K562 (cell line): ENCODE results near the gene ORMDL3.

Experiments
- POLR2AphosphoS2 ChIP-seq: IDR thresholded peaks from 2 replicates; pipeline ENCODE4 v1.6.1; 2012; ENCODE audit warnings: low read length, improper control_type of control experiment
- SRSF7 ChIP-seq: fragments of 200-400 bp; formaldehyde crosslinking; optimal IDR thresholded peaks from 2 replicates; pipeline ENCODE3; 2017; ENCODE audit warnings: mild to moderate bottlenecking, low read depth, low read length
- ZNF232 ChIP-seq: sonication (generic); formaldehyde crosslinking; IDR thresholded peaks from 2 replicates; pipeline ENCODE4 v1.8.0; 2022; ENCODE audit warnings: mild to moderate bottlenecking, missing genetic modification reagents
- TF ChIP-seq, protein P1 (sequence below), 3 experiments: IDR thresholded peaks in 2 of 3; conservative IDR thresholded peaks in 1 of 3; 2 replicates each; pipeline ENCODE4 v1.5.1; 2011 to 2012; ENCODE audit warnings: low read length in 3 of 3, mild to moderate bottlenecking in 3 of 3, control low read depth in 2 of 3, improper control_type of control experiment in 1 of 3, inconsistent platforms in 1 of 3, low read depth in 1 of 3, mixed read lengths in 1 of 3, moderate library complexity in 1 of 3; ENCODE audit not compliant: insufficient read depth in 2 of 3

DNA sequence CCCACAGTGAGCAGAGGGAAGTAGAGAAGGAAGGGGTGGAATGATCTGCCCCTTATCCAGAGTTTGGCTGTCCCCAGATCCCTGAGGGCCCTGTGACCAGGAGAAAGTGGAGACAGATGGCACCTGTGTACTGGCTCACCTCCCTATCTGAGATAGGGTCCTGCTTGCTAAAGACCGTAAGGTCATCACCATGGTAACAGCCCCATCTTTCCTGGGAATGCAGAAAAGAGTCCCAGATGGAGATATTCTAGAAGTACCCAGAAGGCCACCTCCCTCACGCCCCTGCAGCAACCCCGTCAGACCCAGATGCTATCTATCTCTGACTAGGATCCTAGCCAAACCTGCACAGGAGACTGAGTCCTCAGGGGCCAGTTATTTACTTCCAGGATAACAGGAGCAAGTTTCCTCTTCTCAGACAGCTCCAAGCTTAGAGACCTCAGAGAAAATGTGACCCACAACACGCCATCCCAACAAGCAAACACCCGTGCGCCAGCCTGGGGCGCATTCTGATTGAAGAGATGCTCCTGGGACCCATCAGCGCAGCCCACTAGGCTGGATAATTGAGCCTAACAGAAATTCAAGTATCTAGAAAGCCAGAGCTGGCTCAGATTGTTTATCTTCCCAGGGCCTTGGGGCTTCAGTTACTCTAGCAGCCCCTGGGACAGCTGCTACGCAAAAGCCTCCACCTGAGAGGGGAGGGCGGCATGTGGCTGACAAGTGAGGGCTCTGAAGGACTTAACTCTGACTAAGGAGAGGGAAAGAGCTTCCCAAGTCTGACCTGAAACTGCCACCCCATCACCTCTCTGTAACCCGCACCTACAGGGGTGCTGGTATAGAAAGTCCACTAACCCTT, 1.9 kb downstream of the ORMDL3 start:
- TF ChIP-seq SRSF7 (no peak), ZNF232 (CRISPR knock-in tag) (no peak), POLR2AphosphoS2 (no peak)
- TF ChIP-seq, protein P1, sequence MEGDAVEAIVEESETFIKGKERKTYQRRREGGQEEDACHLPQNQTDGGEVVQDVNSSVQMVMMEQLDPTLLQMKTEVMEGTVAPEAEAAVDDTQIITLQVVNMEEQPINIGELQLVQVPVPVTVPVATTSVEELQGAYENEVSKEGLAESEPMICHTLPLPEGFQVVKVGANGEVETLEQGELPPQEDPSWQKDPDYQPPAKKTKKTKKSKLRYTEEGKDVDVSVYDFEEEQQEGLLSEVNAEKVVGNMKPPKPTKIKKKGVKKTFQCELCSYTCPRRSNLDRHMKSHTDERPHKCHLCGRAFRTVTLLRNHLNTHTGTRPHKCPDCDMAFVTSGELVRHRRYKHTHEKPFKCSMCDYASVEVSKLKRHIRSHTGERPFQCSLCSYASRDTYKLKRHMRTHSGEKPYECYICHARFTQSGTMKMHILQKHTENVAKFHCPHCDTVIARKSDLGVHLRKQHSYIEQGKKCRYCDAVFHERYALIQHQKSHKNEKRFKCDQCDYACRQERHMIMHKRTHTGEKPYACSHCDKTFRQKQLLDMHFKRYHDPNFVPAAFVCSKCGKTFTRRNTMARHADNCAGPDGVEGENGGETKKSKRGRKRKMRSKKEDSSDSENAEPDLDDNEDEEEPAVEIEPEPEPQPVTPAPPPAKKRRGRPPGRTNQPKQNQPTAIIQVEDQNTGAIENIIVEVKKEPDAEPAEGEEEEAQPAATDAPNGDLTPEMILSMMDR (IDR thresholded peaks at IDR 0.05 in 2 of 3, conservative IDR thresholded peaks at IDR 0.05 in 1 of 3; ENCODE audit: insufficient read depth in 2 of 3, low read depth in 1 of 3, low read length in 3 of 3), result no peak
